ENCODE measurements around the gene PNPLA2. TPM values are rescaled to one million over a fixed set of nuclear protein-coding genes. Genes with fewer than 3 reads are reported as not detected.

PNPLA2 gene
- 100 to 1,000 TPM; 202 to 220 TPM for total RNA-seq
- polyA plus RNA-seq (2013, experiment 1 of 2) = 60.8 TPM
- 90.2 TPM for polyA plus RNA-seq (2013, experiment 2 of 2)
- total RNA-seq = 15.6 to 194 (median 76.0) reads per million in 172 experiments

GRCh38 chr11:818396-819128, at the start of gene PNPLA2:
TSS of gene PNPLA2 (plus strand) at chr11:818914. CDS start at chr11:819719, 805 bp downstream.
- Mint-ChIP-seq H3K9me3 (no peaks in the 10 kb centered on the region), H3K36me3 (ENCODE audit: low read depth) (peaks cover 25% of the 10 kb centered on the region), H3K27ac (peak within 1 kb of the TSS; percentile 92), H3K4me1 (ENCODE audit: low read depth) (peaks cover 11% of the 10 kb centered on the region), H3K4me3 (peak within 1 kb of the TSS; percentile 97), H3K27me3 (no peaks in the 10 kb centered on the region)
- peaks cover 34% of the 10 kb centered on the region for H3K4me1 ChIP-seq (ENCODE audit: insufficient read depth, low read length)
- H3K27me3 ChIP-seq (ENCODE audit: control insufficient read depth in 1 of 2, insufficient read depth in 2 of 2, low read length in 2 of 2) = no peaks in the 10 kb centered on the region
- H3K27ac ChIP-seq (ENCODE audit: low read depth in 1 of 2, low read length in 2 of 2) = peak within 1 kb of the TSS; percentile 62 to 88
- CTCF ChIA-PET = interaction anchor here (1.1 to 2.0 kb wide), 3 partner anchors 8 to 30 kb away, joined by 4 to 7 read pairs (median 4); no protein-coding TSS in a partner anchor
- TF ChIP-seq CTCF (IDR thresholded peaks at IDR 0.05) = no peak
- no peak for DNase-seq
- no peaks in the 10 kb centered on the region for H3K9me3 ChIP-seq (ENCODE audit: control insufficient read depth in 1 of 2, insufficient read depth in 1 of 2, low read length in 2 of 2)
- peak within 1 kb of the TSS; percentile 74 for H3K4me3 ChIP-seq (ENCODE audit: low read length)
- POLR2A ChIA-PET = interaction anchor here (0.6 to 6.1 kb wide), 21 partner anchors 7 to 611 kb away, joined by 3 to 115 read pairs (median 7); partner anchors contain the start of genes BET1L, CD151, CRACR2B and GATD1
- ATAC-seq (ENCODE audit: poor library complexity) = no peak
- intact Hi-C loops (cut with DNase I, micrococcal nuclease) = loop anchor here (1.0 kb wide), 1 partner anchor 9 kb away; the partner anchor contains the start of gene RPLP2 (in 2 of the 2)
- H3K36me3 ChIP-seq (ENCODE audit: insufficient read depth, low read length) = peaks cover 26% of the 10 kb centered on the region

- H3K4me3 ChIP-seq (ENCODE audit: low read length) = no peak overlapping the region
- H3K4me1 Mint-ChIP-seq (ENCODE audit: low read depth) = no peaks in the 10 kb centered on the region
- H3K27me3 ChIP-seq (ENCODE audit: control insufficient read depth in 1 of 2, insufficient read depth in 2 of 2, low read length in 2 of 2) = no peaks in the 10 kb centered on the region
- CTCF ChIA-PET = no interaction called here
- no peak overlapping the region for H3K4me3 Mint-ChIP-seq
- H3K36me3 Mint-ChIP-seq (ENCODE audit: low read depth) = peaks cover 14% of the 10 kb centered on the region
- H3K36me3 ChIP-seq (ENCODE audit: insufficient read depth, low read length) = peaks cover 39% of the 10 kb centered on the region
- no peak for TF ChIP-seq CTCF (IDR thresholded peaks at IDR 0.05)
- H3K27me3 Mint-ChIP-seq = no peaks in the 10 kb centered on the region
- no peak for DNase-seq
- H3K9me3 ChIP-seq (ENCODE audit: control insufficient read depth in 1 of 2, insufficient read depth in 1 of 2, low read length in 2 of 2) = no peaks in the 10 kb centered on the region
- no peak overlapping the region for H3K27ac ChIP-seq (ENCODE audit: low read depth in 1 of 2, low read length in 2 of 2)
- H3K9me3 Mint-ChIP-seq = no peaks in the 10 kb centered on the region
- H3K27ac Mint-ChIP-seq = no peak overlapping the region
- no peak for ATAC-seq (ENCODE audit: poor library complexity)
- intact Hi-C loops (cut with DNase I, micrococcal nuclease) = no loop called here
- H3K4me1 ChIP-seq (ENCODE audit: insufficient read depth, low read length) = peaks cover 12% of the 10 kb centered on the region
- POLR2A ChIA-PET = no interaction called here
Observed at GRCh38 chr11:769887-770641, 48.6 kb upstream of the PNPLA2 start.

- H3K36me3 Mint-ChIP-seq (ENCODE audit: low read depth) = peaks cover 10% of the 10 kb centered on the region
- peaks cover 5% of the 10 kb centered on the region for H3K4me1 Mint-ChIP-seq (ENCODE audit: low read depth)
- ATAC-seq (ENCODE audit: poor library complexity) (no peak), DNase-seq (no peak)
- Histone ChIP-seq H3K4me1 (ENCODE audit: insufficient read depth, low read length) (peaks cover 16% of the 10 kb centered on the region), H3K9me3 (ENCODE audit: control insufficient read depth in 1 of 2, insufficient read depth in 1 of 2, low read length in 2 of 2) (no peaks in the 10 kb centered on the region), H3K4me3 (ENCODE audit: low read length) (no peak overlapping the region), H3K27ac (ENCODE audit: low read depth in 1 of 2, low read length in 2 of 2) (no peak overlapping the region), H3K27me3 (ENCODE audit: control insufficient read depth in 1 of 2, insufficient read depth in 2 of 2, low read length in 2 of 2) (no peaks in the 10 kb centered on the region), H3K36me3 (ENCODE audit: insufficient read depth, low read length) (peaks cover 36% of the 10 kb centered on the region)
- ChIA-PET POLR2A (no interaction called here), CTCF (no interaction called here)
- no peaks in the 10 kb centered on the region for H3K27me3 Mint-ChIP-seq
- H3K27ac Mint-ChIP-seq = no peak overlapping the region
- intact Hi-C loops (cut with DNase I, micrococcal nuclease) = no loop called here
- no peak overlapping the region for H3K4me3 Mint-ChIP-seq
- no peak for TF ChIP-seq CTCF (IDR thresholded peaks at IDR 0.05)
- H3K9me3 Mint-ChIP-seq = no peaks in the 10 kb centered on the region
Observed at GRCh38 chr11:770642-771616, 47.8 kb upstream of the PNPLA2 start.
